Smooth muscle cell (in vitro differentiated cells): ENCODE results near the gene LDLRAD3. TPM values are rescaled to one million over a fixed set of nuclear protein-coding genes. Genes with fewer than 3 reads are reported as not detected.

Experiments used
- DNase-seq: peaks from one replicate; lab custom pipeline; 2025; ENCODE audit not compliant: unreplicated experiment; lab: John Stamatoyannopoulos, UW
- H2AFZ ChIP-seq: fragments of 200-600 bp; sonication (generic); 2 replicates; pipeline ENCODE4 v1.6.0; 2016; ENCODE audit warnings: antibody characterized with exemption, low read depth, mild to moderate bottlenecking
- H3F3A ChIP-seq: fragments of 200-600 bp; sonication (generic); 2 replicates; pipeline ENCODE4 v1.6.0; 2017; ENCODE audit warnings: antibody characterized with exemption, low read depth
- H3K27ac ChIP-seq: fragments of 200-600 bp; sonication (generic); 2 replicates; pipeline ENCODE4 v1.5.1; 2016; ENCODE audit warnings: low read depth, mild to moderate bottlenecking
- H3K27me3 ChIP-seq: fragments of 200-600 bp; sonication (generic); 2 replicates; pipeline ENCODE4 v1.6.1; 2016; ENCODE audit warnings: low read depth, mild to moderate bottlenecking
- H3K36me3 ChIP-seq: fragments of 200-600 bp; sonication (generic); 2 replicates; pipeline ENCODE4 v1.5.1; 2016; ENCODE audit warnings: low read depth
- H3K4me1 ChIP-seq: fragments of 200-600 bp; sonication (generic); 2 replicates; pipeline ENCODE4 v1.5.1; 2016; ENCODE audit warnings: low read depth
- H3K4me2 ChIP-seq: fragments of 200-600 bp; sonication (generic); 2 replicates; pipeline ENCODE4 v1.6.0; 2016; ENCODE audit warnings: mild to moderate bottlenecking
- H3K4me3 ChIP-seq: fragments of 200-600 bp; sonication (generic); 2 replicates; pipeline ENCODE4 v1.5.1; 2016; ENCODE audit warnings: mild to moderate bottlenecking
- H3K79me2 ChIP-seq: fragments of 200-600 bp; sonication (generic); 2 replicates; pipeline ENCODE4 v1.6.0; 2016; ENCODE audit warnings: low read depth, mild to moderate bottlenecking
- H3K9ac ChIP-seq: fragments of 200-600 bp; sonication (generic); 2 replicates; pipeline ENCODE4 v1.6.0; 2016; ENCODE audit warnings: low read depth
- H3K9me3 ChIP-seq: fragments of 200-600 bp; sonication (generic); replicated peaks from 2 replicates; pipeline ENCODE4 v1.5.1; 2016; ENCODE audit warnings: low read depth
- H4K20me1 ChIP-seq: fragments of 200-600 bp; sonication (generic); 2 replicates; pipeline ENCODE4 v1.6.0; 2016; ENCODE audit warnings: low read depth
- WGBS: methylation state at CpG from one replicate; pipeline ENCODE4 v1.1.7; 2016; ENCODE audit warnings: low lambda C conversion rate; 5-methylcytosine and 5-hydroxymethylcytosine counted together
- polyA plus RNA-seq: library from polyadenylated mRNA; unstranded; fragments of >200 nt; fragmentation: Nextera tagmentation; extraction: Ambion mirVana; gene quantifications from 2 replicates; pipeline ENCODE4 v1.2.1, GENCODE V29; 2016
- total RNA-seq: library from RNA; depleted of rRNA; stranded (reverse); fragments of >200 nt; gene quantifications from 2 replicates; pipeline ENCODE4 v1.2.3, GENCODE V29; 2014
- TF ChIP-seq, protein P1 (sequence below): fragments of 200-600 bp; sonication (generic); IDR thresholded peaks from 2 replicates; pipeline ENCODE4 v1.5.1; 2017; ENCODE audit warnings: borderline replicate concordance, mild to moderate bottlenecking, antibody characterized with exemption; ENCODE audit not compliant: insufficient read depth, poor library complexity, severe bottlenecking

LDLRAD3 gene
- total and polyA plus RNA-seq, 2 experiments from 2014 or later = 6.1 to 10.0 TPM

DNA sequence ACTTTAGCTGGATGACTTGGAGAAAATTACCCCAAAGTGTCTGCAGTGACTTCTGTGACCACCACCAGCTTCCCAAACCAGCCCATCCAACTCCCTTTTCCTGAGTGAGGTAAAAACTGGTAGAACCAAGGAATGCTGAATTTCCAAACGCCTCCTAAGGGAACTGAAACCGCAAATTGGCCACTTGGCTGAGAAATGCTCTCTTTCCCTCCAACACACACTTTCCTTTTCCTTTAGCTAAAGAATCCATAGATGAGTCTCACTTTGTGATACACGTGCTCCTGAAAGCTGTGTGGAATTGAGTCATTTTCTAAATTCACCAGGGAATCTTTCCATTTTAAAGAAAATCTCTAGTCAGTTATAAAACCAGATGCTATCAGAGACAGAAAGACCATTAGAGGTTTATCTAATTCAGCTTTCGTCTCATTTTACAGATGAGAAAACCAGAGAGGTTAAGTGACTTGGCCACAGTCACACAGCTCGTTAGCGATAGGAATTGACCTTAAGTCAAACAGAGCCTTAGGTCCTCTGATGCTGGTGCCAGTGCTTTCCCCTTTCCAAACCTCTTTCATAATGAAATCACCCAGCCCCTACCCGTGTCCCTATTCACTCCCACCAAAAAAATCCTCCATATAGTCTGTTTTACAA, 208.2 kb downstream of the LDLRAD3 start:
- Histone ChIP-seq H3K9me3 (no peaks in the 10 kb centered on the region), H3K9ac (no peak overlapping the region), H3F3A (no peaks in the 10 kb centered on the region), H3K4me3 (no peak overlapping the region), H3K79me2 (no peaks in the 10 kb centered on the region), H3K27ac (no peak overlapping the region), H3K36me3 (no peaks in the 10 kb centered on the region), H3K4me2 (no peak overlapping the region), H2AFZ (no peak overlapping the region), H3K4me1 (no peaks in the 10 kb centered on the region), H4K20me1 (no peaks in the 10 kb centered on the region), H3K27me3 (no peaks in the 10 kb centered on the region)
- 89% methylated on average over 7 of the region's 7 CpGs for WGBS
- DNase-seq = no peak
- TF ChIP-seq, protein P1, sequence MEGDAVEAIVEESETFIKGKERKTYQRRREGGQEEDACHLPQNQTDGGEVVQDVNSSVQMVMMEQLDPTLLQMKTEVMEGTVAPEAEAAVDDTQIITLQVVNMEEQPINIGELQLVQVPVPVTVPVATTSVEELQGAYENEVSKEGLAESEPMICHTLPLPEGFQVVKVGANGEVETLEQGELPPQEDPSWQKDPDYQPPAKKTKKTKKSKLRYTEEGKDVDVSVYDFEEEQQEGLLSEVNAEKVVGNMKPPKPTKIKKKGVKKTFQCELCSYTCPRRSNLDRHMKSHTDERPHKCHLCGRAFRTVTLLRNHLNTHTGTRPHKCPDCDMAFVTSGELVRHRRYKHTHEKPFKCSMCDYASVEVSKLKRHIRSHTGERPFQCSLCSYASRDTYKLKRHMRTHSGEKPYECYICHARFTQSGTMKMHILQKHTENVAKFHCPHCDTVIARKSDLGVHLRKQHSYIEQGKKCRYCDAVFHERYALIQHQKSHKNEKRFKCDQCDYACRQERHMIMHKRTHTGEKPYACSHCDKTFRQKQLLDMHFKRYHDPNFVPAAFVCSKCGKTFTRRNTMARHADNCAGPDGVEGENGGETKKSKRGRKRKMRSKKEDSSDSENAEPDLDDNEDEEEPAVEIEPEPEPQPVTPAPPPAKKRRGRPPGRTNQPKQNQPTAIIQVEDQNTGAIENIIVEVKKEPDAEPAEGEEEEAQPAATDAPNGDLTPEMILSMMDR = no peak

DNA sequence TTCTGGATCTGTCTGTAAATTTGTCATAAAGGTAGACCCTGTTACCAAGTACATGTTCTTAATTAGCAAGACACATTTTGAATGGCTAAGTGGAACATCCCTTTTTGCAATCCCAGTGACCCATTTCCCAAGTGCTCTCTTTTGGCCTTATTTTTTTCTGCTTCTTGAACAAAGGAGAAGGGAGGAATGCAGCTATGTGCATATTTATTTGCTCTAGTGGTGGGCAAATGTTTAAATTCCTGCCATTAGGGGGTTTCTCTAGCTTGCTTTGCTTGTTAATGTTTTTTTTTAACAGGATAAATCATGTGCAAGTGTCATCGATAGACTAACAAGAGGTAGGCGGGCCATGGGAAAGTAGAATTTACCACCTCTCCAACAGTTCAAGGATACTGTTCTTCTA, 209.7 kb downstream of the LDLRAD3 start:
- H3K4me1 ChIP-seq = no peaks in the 10 kb centered on the region
- no peaks in the 10 kb centered on the region for H3K36me3 ChIP-seq
- no peaks in the 10 kb centered on the region for H3K9me3 ChIP-seq
- TF ChIP-seq, protein P1 = peak; percentile 15
- H3K27me3 ChIP-seq = no peaks in the 10 kb centered on the region
- WGBS = 96% methylated on average over 2 of the region's 2 CpGs
- no peak overlapping the region for H2AFZ ChIP-seq
- no peaks in the 10 kb centered on the region for H3F3A ChIP-seq
- no peak overlapping the region for H3K4me2 ChIP-seq
- no peak for DNase-seq
- no peak overlapping the region for H3K4me3 ChIP-seq
- H3K9ac ChIP-seq = no peak overlapping the region
- no peaks in the 10 kb centered on the region for H4K20me1 ChIP-seq
- H3K79me2 ChIP-seq = no peaks in the 10 kb centered on the region
- H3K27ac ChIP-seq = no peak overlapping the region

DNA sequence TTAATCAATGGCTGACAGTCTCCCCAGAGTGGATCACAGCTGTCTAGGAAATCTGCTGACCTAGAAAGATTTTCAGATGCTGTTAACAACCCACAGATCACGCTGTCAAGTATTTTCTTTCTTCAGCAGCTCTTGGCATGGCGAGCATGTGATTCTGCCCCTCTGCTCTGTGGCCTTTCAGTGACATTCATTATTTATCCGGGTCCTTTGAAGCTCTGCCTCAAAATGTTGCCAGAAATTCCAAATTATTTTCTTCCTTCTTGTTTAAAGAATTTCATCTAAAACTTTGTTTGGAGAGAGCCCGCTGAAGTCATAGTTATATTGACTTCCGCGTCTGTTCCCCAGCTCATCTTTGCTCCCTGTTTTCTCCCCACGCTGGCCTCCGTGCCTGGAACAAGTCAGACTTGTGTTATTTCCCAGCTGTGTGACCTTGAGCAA, 211.3 kb downstream of the LDLRAD3 start:
- H4K20me1 ChIP-seq = no peaks in the 10 kb centered on the region
- H3K4me3 ChIP-seq = no peak overlapping the region
- no peak for DNase-seq
- H3K4me2 ChIP-seq = no peak overlapping the region
- H3K79me2 ChIP-seq = no peaks in the 10 kb centered on the region
- TF ChIP-seq, protein P1 = no peak
- H3F3A ChIP-seq = no peaks in the 10 kb centered on the region
- no peak overlapping the region for H3K27ac ChIP-seq
- H2AFZ ChIP-seq = no peak overlapping the region
- no peaks in the 10 kb centered on the region for H3K4me1 ChIP-seq
- no peaks in the 10 kb centered on the region for H3K36me3 ChIP-seq
- 92% methylated on average over 8 of the region's 8 CpGs for WGBS
- no peaks in the 10 kb centered on the region for H3K9me3 ChIP-seq
- H3K27me3 ChIP-seq = no peaks in the 10 kb centered on the region
- H3K9ac ChIP-seq = no peak overlapping the region

- no peak overlapping the region for H3K27ac ChIP-seq
- no peak overlapping the region for H3K9ac ChIP-seq
- H4K20me1 ChIP-seq = no peaks in the 10 kb centered on the region
- no peaks in the 10 kb centered on the region for H3K9me3 ChIP-seq
- no peaks in the 10 kb centered on the region for H3K36me3 ChIP-seq
- H3K79me2 ChIP-seq = no peaks in the 10 kb centered on the region
- H3K27me3 ChIP-seq = no peaks in the 10 kb centered on the region
- no peak overlapping the region for H2AFZ ChIP-seq
- TF ChIP-seq, protein P1 = no peak
- no peaks in the 10 kb centered on the region for H3K4me1 ChIP-seq
- H3K4me2 ChIP-seq = no peak overlapping the region
- WGBS = 94% methylated on average over 6 of the region's 6 CpGs
- no peaks in the 10 kb centered on the region for H3F3A ChIP-seq
- no peak overlapping the region for H3K4me3 ChIP-seq
- DNase-seq = no peak
Observed at GRCh38 chr11:36155770-36156160, 211.9 kb downstream of the LDLRAD3 start.
